ENCODE data around the gene EIF3I. TPM values are rescaled to one million over a fixed set of nuclear protein-coding genes. Genes with fewer than 3 reads are reported as not detected.

EIF3I gene
- total and polyA plus RNA-seq, 3 donors from 2014 or later, result 97.7 to 140 (median 140) TPM

DNA sequence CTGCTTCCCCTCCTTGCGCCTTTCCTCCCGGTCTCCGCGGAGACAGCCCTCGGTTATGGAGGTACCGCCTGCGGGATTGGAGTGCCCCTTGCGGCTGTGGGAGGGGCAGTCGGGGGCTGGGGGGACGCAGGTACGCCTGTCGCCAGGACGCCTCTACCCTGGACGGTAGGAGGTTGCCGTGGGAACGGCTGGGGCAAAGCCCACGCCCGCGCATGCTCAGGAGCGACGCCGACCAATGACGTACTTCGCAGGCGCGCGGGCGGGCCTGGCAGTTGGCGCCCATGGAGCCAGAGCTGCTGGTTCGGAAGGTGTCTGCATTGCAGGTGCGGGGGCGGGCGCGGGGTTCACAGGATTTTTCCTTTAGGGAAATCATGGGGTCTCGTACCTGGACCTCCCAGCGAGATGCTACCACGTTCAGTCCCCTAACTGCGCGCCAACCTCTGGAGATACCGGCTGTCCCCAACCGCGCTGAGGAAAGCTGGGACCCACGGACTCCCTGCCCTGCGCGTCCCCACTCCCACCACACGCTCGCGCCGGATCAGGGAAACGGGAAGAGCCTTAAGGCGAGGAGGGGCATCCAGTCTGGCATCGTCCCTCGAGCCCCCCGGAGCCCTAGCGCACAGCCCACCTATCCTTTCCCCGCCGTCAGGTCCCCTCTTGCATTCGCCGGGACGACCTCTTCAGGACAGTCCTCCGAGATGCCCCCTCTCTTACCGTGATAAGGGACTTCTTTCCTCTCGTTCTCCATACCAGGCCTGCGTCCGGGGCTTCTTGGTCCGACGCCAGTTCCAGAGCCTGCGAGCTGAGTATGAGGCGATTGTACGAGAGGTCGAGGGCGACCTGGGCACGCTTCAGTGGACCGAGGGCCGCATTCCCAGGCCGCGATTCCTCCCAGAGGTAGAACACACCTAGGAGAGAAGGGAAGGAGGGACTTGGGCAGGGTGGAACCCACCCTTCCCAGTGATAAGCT is 16.5 kb upstream of the EIF3I start, which contains the start of gene IQCC:
IQCC (plus strand) TSS at position 271 of the 970 bp plus-strand sequence; CDS start at position 282, 11 bp downstream.
- Histone ChIP-seq H3K27me3 (no peaks in the 10 kb centered on the region), H3K36me3 (ENCODE audit: low read depth, missing control alignments) (no peaks in the 10 kb centered on the region), H3K27ac (peak within 1 kb of the TSS; percentile 57 to 77), H3K4me1 (peaks cover 40% of the 10 kb centered on the region), H3K4me3 (peak within 1 kb of the TSS; percentile 71), H3K9me3 (no peaks in the 10 kb centered on the region)
- intact Hi-C loops (cut with DNase I; ENCODE audit: low total_unique reads), result no loop called here
- DNase-seq, result peak; percentile 92
- 1 to 2% methylated on average over 30 to 77 of the region's 77 CpGs for WGBS, 2 donors
- TF ChIP-seq, protein P1, sequence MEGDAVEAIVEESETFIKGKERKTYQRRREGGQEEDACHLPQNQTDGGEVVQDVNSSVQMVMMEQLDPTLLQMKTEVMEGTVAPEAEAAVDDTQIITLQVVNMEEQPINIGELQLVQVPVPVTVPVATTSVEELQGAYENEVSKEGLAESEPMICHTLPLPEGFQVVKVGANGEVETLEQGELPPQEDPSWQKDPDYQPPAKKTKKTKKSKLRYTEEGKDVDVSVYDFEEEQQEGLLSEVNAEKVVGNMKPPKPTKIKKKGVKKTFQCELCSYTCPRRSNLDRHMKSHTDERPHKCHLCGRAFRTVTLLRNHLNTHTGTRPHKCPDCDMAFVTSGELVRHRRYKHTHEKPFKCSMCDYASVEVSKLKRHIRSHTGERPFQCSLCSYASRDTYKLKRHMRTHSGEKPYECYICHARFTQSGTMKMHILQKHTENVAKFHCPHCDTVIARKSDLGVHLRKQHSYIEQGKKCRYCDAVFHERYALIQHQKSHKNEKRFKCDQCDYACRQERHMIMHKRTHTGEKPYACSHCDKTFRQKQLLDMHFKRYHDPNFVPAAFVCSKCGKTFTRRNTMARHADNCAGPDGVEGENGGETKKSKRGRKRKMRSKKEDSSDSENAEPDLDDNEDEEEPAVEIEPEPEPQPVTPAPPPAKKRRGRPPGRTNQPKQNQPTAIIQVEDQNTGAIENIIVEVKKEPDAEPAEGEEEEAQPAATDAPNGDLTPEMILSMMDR (IDR thresholded peaks at IDR 0.05), result peak in 1 of 3 experiments; percentile 14
- no peak for TF ChIP-seq POLR2A (IDR thresholded peaks at IDR 0.05)

DNA sequence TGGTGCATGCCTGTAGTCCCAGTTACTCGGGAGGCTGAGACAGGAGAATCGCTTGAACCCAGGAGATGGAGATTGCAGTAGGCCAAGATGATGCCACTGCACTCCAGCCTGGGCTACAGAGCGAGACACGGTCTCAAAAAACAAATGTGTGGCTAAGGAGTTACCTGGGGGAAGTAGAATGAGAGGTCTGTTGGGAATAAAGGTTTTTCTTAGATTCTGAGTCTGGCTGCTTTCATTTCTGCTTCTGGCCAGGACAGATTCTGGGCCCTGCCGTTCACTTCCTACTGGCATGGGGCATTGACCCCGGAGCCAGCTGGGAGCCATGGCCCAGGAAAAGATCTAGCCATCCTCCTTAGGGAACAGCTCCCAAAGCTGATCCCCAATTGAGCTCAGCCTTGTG is 13.7 kb upstream of the EIF3I start:
- 85 to 95% methylated on average over 6 of the region's 6 CpGs for WGBS, 2 donors
- no peak for DNase-seq
- intact Hi-C loops (cut with DNase I; ENCODE audit: low total_unique reads), result no loop called here
- no peaks in the 10 kb centered on the region for H3K27me3 ChIP-seq
- H3K4me1 ChIP-seq, result peaks cover 29% of the 10 kb centered on the region
- TF ChIP-seq POLR2A (IDR thresholded peaks at IDR 0.05), result no peak
- TF ChIP-seq, protein P1 (IDR thresholded peaks at IDR 0.05), result no peak
- H3K27ac ChIP-seq, result no peak overlapping the region
- no peak overlapping the region for H3K4me3 ChIP-seq
- H3K9me3 ChIP-seq, result no peaks in the 10 kb centered on the region
- no peaks in the 10 kb centered on the region for H3K36me3 ChIP-seq (ENCODE audit: low read depth, missing control alignments)

DNA sequence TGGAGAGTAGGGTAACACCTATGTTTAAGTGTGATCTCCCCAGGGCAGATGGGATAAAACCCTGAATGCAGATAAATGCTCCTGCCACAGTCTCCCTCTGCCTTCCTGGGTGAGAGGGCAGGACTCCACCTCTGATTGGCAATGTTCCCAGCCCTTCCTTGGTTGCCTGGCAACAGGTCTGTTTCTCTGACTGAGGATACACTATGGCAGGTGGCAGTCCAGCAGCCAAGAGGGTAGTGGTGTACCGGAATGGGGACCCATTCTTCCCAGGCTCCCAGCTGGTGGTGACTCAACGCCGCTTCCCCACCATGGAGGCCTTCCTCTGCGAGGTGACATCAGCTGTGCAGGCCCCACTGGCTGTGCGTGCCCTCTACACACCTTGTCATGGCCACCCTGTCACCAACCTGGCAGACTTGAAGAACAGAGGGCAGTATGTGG is 13.3 kb upstream of the EIF3I start, which contains the start of gene DCDC2B:
DCDC2B (plus strand) TSS at position 199 of the 438 bp plus-strand sequence; CDS start at position 204, 5 bp downstream.
- intact Hi-C loops (cut with DNase I; ENCODE audit: low total_unique reads), result no loop called here
- Histone ChIP-seq H3K4me3 (no peak within 1 kb of the TSS), H3K27me3 (no peaks in the 10 kb centered on the region), H3K4me1 (peaks cover 25% of the 10 kb centered on the region), H3K9me3 (no peaks in the 10 kb centered on the region), H3K36me3 (ENCODE audit: low read depth, missing control alignments) (no peaks in the 10 kb centered on the region), H3K27ac (no peak within 1 kb of the TSS)
- peak; percentile 64 for DNase-seq
- 89 to 90% methylated on average over 4 to 5 of the region's 5 CpGs for WGBS, 2 donors
- TF ChIP-seq POLR2A (IDR thresholded peaks at IDR 0.05), result no peak
- TF ChIP-seq, protein P1 (IDR thresholded peaks at IDR 0.05), result no peak

DNA sequence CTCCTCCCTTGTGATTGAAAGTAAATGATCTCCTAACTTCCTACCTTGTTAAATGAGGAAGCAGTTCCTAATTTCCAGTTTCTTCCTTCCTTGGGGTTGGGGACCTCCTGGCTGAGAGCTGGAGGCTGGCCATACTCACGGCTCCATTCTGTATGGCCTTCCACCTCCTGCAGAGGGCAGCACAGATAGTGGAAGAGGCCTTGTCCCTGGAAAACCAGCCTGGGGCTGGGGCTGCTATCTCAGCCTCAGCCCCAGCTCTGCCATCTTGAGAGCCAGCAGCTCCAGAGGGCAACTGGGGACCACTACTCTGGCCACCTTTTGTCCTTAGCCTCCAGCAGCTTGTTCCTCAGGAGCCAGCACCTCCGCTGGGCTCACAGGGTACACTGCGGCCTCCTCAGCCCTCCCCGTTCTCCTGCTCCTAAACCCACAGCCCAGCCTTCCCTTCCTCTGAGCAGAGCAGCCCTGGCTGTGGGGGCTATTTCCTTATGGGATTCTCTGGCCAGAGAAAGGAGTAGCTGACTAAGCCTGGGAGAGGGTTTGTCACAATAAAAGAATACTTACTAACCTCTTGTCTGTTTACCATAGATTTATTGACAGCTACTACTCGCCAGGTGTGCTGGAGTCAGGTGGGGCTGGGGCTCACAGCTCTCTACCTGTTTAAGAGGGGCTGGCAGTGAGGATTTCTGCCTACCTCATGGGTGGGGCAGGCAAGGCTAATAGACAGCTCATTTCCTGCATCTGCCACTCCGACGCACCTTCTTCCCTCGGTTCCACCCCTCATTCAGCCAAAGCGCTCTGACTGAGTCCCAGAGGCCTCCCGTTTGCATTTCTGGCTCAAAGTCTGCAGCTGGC is 6.4 kb upstream of the EIF3I start:
- intact Hi-C loops (cut with DNase I; ENCODE audit: low total_unique reads), result no loop called here
- no peaks in the 10 kb centered on the region for H3K9me3 ChIP-seq
- no peaks in the 10 kb centered on the region for H3K36me3 ChIP-seq (ENCODE audit: low read depth, missing control alignments)
- no peaks in the 10 kb centered on the region for H3K27me3 ChIP-seq
- peak; percentile 82 for DNase-seq
- H3K27ac ChIP-seq, result peak overlapping the region; percentile 12 to 36
- TF ChIP-seq, protein P1 (IDR thresholded peaks at IDR 0.05), result peak; percentile 61 to 72 (median 65)
- TF ChIP-seq POLR2A (IDR thresholded peaks at IDR 0.05), result no peak
- WGBS, 2 donors, result 81 to 89% methylated on average over 9 to 10 of the region's 10 CpGs
- peaks cover 18% of the 10 kb centered on the region for H3K4me1 ChIP-seq
- no peak overlapping the region for H3K4me3 ChIP-seq
